Measurements from ENCODE around the gene FLT3LG. TPM values are rescaled to one million over a fixed set of nuclear protein-coding genes. Genes with fewer than 3 reads are reported as not detected.
A peak's percentile ranks its signal among the peaks of the same experiment; 100 is the strongest.

Gene FLT3LG
- total and polyA plus RNA-seq, 9 of the 15 experiments (the other 6 are each of a cell fraction or from before 2014, with no cell fraction given), result 0.31 to 6.4 (median 1.1) TPM

- no peak; the same call in 1 of the 2 replicates for TF ChIP-seq MGA (IDR thresholded peaks at IDR 0.05)
- no peak for TF ChIP-seq RAD51 (IDR thresholded peaks at IDR 0.05; ENCODE audit: borderline replicate concordance, low read depth)
- TF ChIP-seq SMARCA4 (IDR thresholded peaks at IDR 0.05), result peak; percentile 31; the same call in 1 of the 2 replicates
- TF ChIP-seq SMAD3 (CRISPR knock-in tag; conservative IDR thresholded peaks at IDR 0.05), result 0 out of 2 replicates have a peak, but pooled peaks have one; percentile 35
- TF ChIP-seq NR3C1 (CRISPR knock-in tag; IDR thresholded peaks at IDR 0.05), result no peak
- peak; percentile 90 to 100 for TF ChIP-seq AFF1 (IDR thresholded peaks at IDR 0.05; ENCODE audit: low read depth in 1 of 2, partially characterized antibody in 2 of 2)
- TF ChIP-seq HBP1 (CRISPR knock-in tag; IDR thresholded peaks at IDR 0.05), result no peak; the same call in 1 of the 2 replicates
- TF ChIP-seq CHD1 (IDR thresholded peaks at IDR 0.05; ENCODE audit: low read length), result no peak
- TF ChIP-seq SMAD4 (CRISPR knock-in tag; conservative IDR thresholded peaks at IDR 0.05), result peak; percentile 80
- TF ChIP-seq PHF21A (IDR thresholded peaks at IDR 0.05; ENCODE audit: borderline replicate concordance, low read depth), result peak; percentile 58; the same call in 1 of the 2 replicates
Observed at GRCh38 chr19:49443366-49444099, 30.5 kb upstream of the FLT3LG start (continued).
